HCT116 (cell line): ENCODE results near the gene CES5A. TPM values are rescaled to one million over a fixed set of nuclear protein-coding genes. Genes with fewer than 3 reads are reported as not detected.

Experiments
- ATAC-seq: fragments of 200-7000 bp; cut with Tn5 transposase; 2 replicates; pipeline ENCODE4 v1.9.1; 2020; ENCODE audit warnings: mild to moderate bottlenecking, moderate library complexity
- BruUV-seq: library from RNA; stranded (reverse); fragments of 400-500 nt; replicated peaks from 2 replicates; lab custom pipeline; 2021; lab: Mats Ljungman, UMichigan
- CTCF ChIA-PET: fragments of 300-600 bp; sonication (Branson Sonifier 250); formaldehyde crosslinking; loops from one replicate; lab custom pipeline; 2021; ENCODE audit warnings: antibody characterized with exemption; lab: Charles Lee
- POLR2A ChIA-PET: fragments of 300-600, 350-600 bp; sonication (Branson Sonifier 250); formaldehyde crosslinking; loops from one replicate; lab custom pipeline; 2021; ENCODE audit warnings: antibody characterized with exemption; lab: Charles Lee
- RAD21 ChIA-PET, 2 experiments: fragments of 300-600 bp; sonication (Branson Sonifier 250); formaldehyde crosslinking; loops; one replicate each; lab custom pipeline; 2023; ENCODE audit warnings: low total read pairs in 2 of 2; ENCODE audit not compliant: uncharacterized antibody in 2 of 2, unreplicated experiment in 2 of 2, low non-redundant PET in 1 of 2; lab: Charles Lee
- DNase-seq: peaks from one replicate; pipeline ENCODE4 v3.0.0-alpha.2; 2010; ENCODE audit warnings: low read depth, low spot score
- H2AFZ ChIP-seq: fragments of 200-600 bp; shearing (Covaris generic), sonication (generic); 2 replicates; pipeline ENCODE4 v1.6.1; 2017; ENCODE audit warnings: low read depth, mixed run types, mixed read lengths, antibody characterized with exemption, low read length; ENCODE audit not compliant: poor library complexity, severe bottlenecking
- H3K27ac ChIP-seq: 2 replicates; pipeline ENCODE4 v1.5.1; 2012; ENCODE audit warnings: low read depth, low read length
- H3K27me3 ChIP-seq: fragments of 200-600 bp; sonication (generic); 2 replicates; pipeline ENCODE4 v1.6.1; 2016; ENCODE audit warnings: mixed run types, low read length, mixed read lengths; ENCODE audit not compliant: insufficient read depth
- H3K36me3 ChIP-seq, 2 experiments: fragments of 200-500 bp in 1 of 2; fragments of 200-600 bp in 1 of 2; sonication (Bioruptor generic) in 1 of 2; sonication (generic) in 1 of 2; 2 replicates each; pipeline versions ENCODE4 v1.5.1 to v1.6.1; 2014 to 2016; ENCODE audit warnings: low read length in 2 of 2, inconsistent platforms in 1 of 2, mixed read lengths in 1 of 2, mixed run types in 1 of 2; ENCODE audit not compliant: insufficient read depth in 2 of 2, control insufficient read depth in 1 of 2
- H3K4me1 ChIP-seq, 2 experiments: fragments of 200-600 bp in 1 of 2; sonication (generic) in 1 of 2; 2 replicates each; pipeline versions ENCODE4 v1.5.1 to v1.6.1; 2012 to 2017; ENCODE audit warnings: low read length in 2 of 2, inconsistent platforms in 1 of 2, mild to moderate bottlenecking in 1 of 2, mixed read lengths in 1 of 2, mixed run types in 1 of 2, moderate library complexity in 1 of 2; ENCODE audit not compliant: insufficient read depth in 2 of 2, control insufficient read depth in 1 of 2
- H3K4me2 ChIP-seq: fragments of 200-600 bp; sonication (generic); 2 replicates; pipeline ENCODE4 v1.6.1; 2017; ENCODE audit warnings: mixed run types, low read length, mixed read lengths
- H3K4me3 ChIP-seq, 2 experiments: fragments of 200-600 bp in 1 of 2; sonication (generic) in 1 of 2; replicated peaks in 1 of 2; 2 replicates each; pipeline ENCODE4 v1.5.1; 2011 to 2016; ENCODE audit warnings: low read length in 2 of 2, control low read depth in 1 of 2, low read depth in 1 of 2, mild to moderate bottlenecking in 1 of 2, mixed read lengths in 1 of 2, mixed run types in 1 of 2
- H3K79me2 ChIP-seq: fragments of 200-600 bp; sonication (generic); 2 replicates; pipeline ENCODE4 v1.6.1; 2017; ENCODE audit warnings: mild to moderate bottlenecking, mixed run types, low read length, moderate library complexity, mixed read lengths; ENCODE audit not compliant: insufficient read depth
- H3K9ac ChIP-seq: fragments of 200-600 bp; sonication (generic); 2 replicates; pipeline ENCODE4 v1.6.1; 2016; ENCODE audit warnings: low read length, mixed read lengths
- H3K9me2 ChIP-seq: fragments of 200-600 bp; sonication (generic), shearing (Covaris generic); 2 replicates; pipeline ENCODE4 v1.6.1; 2017; ENCODE audit warnings: mixed run types, mild to moderate bottlenecking, moderate library complexity; ENCODE audit not compliant: insufficient read depth
- H3K9me3 ChIP-seq, 2 experiments: fragments of 200-500 bp in 1 of 2; fragments of 200-600 bp in 1 of 2; sonication (Bioruptor generic) in 1 of 2; sonication (generic) in 1 of 2; 2 replicates each; pipeline ENCODE4 v1.6.1; 2014 to 2017; ENCODE audit warnings: low read length in 2 of 2, mixed read lengths in 2 of 2, inconsistent platforms in 1 of 2, low read depth in 1 of 2, mild to moderate bottlenecking in 1 of 2, mixed run types in 1 of 2, moderate library complexity in 1 of 2; ENCODE audit not compliant: control insufficient read depth in 1 of 2, insufficient read depth in 1 of 2
- H4K20me1 ChIP-seq: fragments of 200-600 bp; sonication (generic), shearing (Covaris generic); 2 replicates; pipeline ENCODE4 v1.6.1; 2017; ENCODE audit warnings: mixed run types, mild to moderate bottlenecking, moderate library complexity; ENCODE audit not compliant: insufficient read depth
- CBX3 ChIP-seq: IDR thresholded peaks from 2 replicates; pipeline ENCODE4 v1.6.1; 2012; ENCODE audit warnings: low read depth
- ELF1 ChIP-seq: IDR thresholded peaks from 2 replicates; pipeline ENCODE4 v1.6.1; 2012; ENCODE audit warnings: low read depth, borderline replicate concordance
- EZH2 ChIP-seq: fragments of 200-600 bp; sonication (generic); IDR thresholded peaks from 2 replicates; pipeline ENCODE4 v1.6.1; 2017; ENCODE audit warnings: antibody characterized with exemption, mixed run types
- EZH2phosphoT487 ChIP-seq: fragments of 200-600 bp; IDR thresholded peaks from 2 replicates; pipeline ENCODE4 v1.6.1; 2018; ENCODE audit warnings: antibody characterized with exemption, borderline replicate concordance
- FOSL1 ChIP-seq: IDR thresholded peaks from 2 replicates; pipeline ENCODE4 v1.6.1; 2012; ENCODE audit warnings: low read depth
- POLR2A ChIP-seq: IDR thresholded peaks from 2 replicates; pipeline ENCODE4 v1.7.0; 2011; ENCODE audit warnings: borderline replicate concordance; ENCODE audit not compliant: insufficient read depth, insufficient read length; ENCODE audit errors: extremely low read depth
- POLR2AphosphoS5 ChIP-seq: IDR thresholded peaks from 2 replicates; pipeline ENCODE4 v1.6.1; 2011; ENCODE audit warnings: mild to moderate bottlenecking, low read depth, low read length, moderate library complexity
- RAD21 ChIP-seq: IDR thresholded peaks from 2 replicates; pipeline ENCODE4 v1.6.1; 2012; ENCODE audit warnings: low read depth, mild to moderate bottlenecking
- SIN3A ChIP-seq: IDR thresholded peaks from 2 replicates; pipeline ENCODE4 v1.6.1; 2012; ENCODE audit warnings: low read depth
- SP1 ChIP-seq: IDR thresholded peaks from 2 replicates; pipeline ENCODE4 v1.6.1; 2012; ENCODE audit warnings: low read depth
- SRF ChIP-seq: IDR thresholded peaks from 2 replicates; pipeline ENCODE4 v1.6.1; 2012; ENCODE audit warnings: low read depth
- ZFX ChIP-seq: fragments of 450-650 bp; IDR thresholded peaks from 2 replicates; pipeline ENCODE4 v1.6.1; 2017
- ZNF274 ChIP-seq: fragments of 200-500 bp; sonication (Bioruptor generic); IDR thresholded peaks from 2 replicates; pipeline ENCODE4 v1.6.1; 2014; ENCODE audit warnings: mild to moderate bottlenecking, low read depth, low read length, inconsistent platforms
- intact Hi-C: fragments of 100-400 bp; cut with micrococcal nuclease; formaldehyde crosslinking; loops from 2 replicates; pipeline ENCODE4 v1.10.0; 2022
- total RNA-seq: library from RNA; stranded (reverse); gene quantifications from one replicate; pipeline ENCODE4 v1.2.1, GENCODE V29; 2021; ENCODE audit not compliant: unreplicated experiment
- TF ChIP-seq, protein P1 (sequence below): IDR thresholded peaks from 2 replicates; pipeline ENCODE4 v1.6.1; 2011; ENCODE audit warnings: mild to moderate bottlenecking, low read length, moderate library complexity; ENCODE audit not compliant: insufficient replicate concordance; ENCODE audit errors: extremely low read depth
- TF ChIP-seq, protein P2 (sequence below): IDR thresholded peaks from 2 replicates; pipeline ENCODE4 v1.6.1; 2012

Gene CES5A
- total RNA-seq, 1 experiment from 2014 or later = not detected

DNA sequence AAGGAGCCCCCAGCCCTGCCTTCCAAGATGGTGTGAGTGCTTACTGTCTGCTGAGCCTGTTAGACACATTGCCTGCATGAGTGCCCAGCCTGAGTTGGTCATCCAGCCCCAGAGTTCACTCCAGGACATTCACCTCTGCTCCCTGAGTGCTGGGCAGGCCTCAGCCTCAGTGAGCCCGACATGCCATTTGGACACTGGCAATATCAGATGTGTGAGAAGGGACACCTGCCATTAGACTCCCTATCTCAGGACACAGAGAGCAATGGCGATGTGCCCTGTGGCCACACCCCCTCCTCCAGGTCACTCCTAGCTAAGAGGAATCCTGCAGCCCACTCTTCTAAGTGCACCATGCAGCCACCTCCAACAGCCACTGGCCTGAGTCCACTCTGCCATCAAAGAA is 34.7 kb upstream of the CES5A start:
- Histone ChIP-seq H3K4me2 (no peak overlapping the region), H3K4me1 (no peaks in the 10 kb centered on the region), H3K27me3 (peaks cover 61% of the 10 kb centered on the region), H3K4me3 (no peak overlapping the region), H3K79me2 (no peaks in the 10 kb centered on the region), H3K9me2 (no peaks in the 10 kb centered on the region), H3K9me3 (no peaks in the 10 kb centered on the region), H2AFZ (no peak overlapping the region), H4K20me1 (no peaks in the 10 kb centered on the region), H3K27ac (no peak overlapping the region), H3K9ac (no peak overlapping the region), H3K36me3 (no peaks in the 10 kb centered on the region)
- RAD21 ChIA-PET = no interaction called here
- CTCF ChIA-PET = no interaction called here
- no peak for TF ChIP-seq SRF
- no peak for TF ChIP-seq FOSL1
- TF ChIP-seq, protein P1, sequence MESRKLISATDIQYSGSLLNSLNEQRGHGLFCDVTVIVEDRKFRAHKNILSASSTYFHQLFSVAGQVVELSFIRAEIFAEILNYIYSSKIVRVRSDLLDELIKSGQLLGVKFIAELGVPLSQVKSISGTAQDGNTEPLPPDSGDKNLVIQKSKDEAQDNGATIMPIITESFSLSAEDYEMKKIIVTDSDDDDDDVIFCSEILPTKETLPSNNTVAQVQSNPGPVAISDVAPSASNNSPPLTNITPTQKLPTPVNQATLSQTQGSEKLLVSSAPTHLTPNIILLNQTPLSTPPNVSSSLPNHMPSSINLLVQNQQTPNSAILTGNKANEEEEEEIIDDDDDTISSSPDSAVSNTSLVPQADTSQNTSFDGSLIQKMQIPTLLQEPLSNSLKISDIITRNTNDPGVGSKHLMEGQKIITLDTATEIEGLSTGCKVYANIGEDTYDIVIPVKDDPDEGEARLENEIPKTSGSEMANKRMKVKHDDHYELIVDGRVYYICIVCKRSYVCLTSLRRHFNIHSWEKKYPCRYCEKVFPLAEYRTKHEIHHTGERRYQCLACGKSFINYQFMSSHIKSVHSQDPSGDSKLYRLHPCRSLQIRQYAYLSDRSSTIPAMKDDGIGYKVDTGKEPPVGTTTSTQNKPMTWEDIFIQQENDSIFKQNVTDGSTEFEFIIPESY = no peak
- TF ChIP-seq, protein P2, sequence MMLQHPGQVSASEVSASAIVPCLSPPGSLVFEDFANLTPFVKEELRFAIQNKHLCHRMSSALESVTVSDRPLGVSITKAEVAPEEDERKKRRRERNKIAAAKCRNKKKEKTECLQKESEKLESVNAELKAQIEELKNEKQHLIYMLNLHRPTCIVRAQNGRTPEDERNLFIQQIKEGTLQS = no peak
- no peak for TF ChIP-seq POLR2A
- TF ChIP-seq ELF1 = no peak
- TF ChIP-seq EZH2phosphoT487 = no peak
- no peak for TF ChIP-seq EZH2
- TF ChIP-seq ZNF274 = no peak
- no peak for TF ChIP-seq SIN3A
- TF ChIP-seq CBX3 = no peak
- TF ChIP-seq RAD21 = no peak
- TF ChIP-seq SP1 = no peak
- TF ChIP-seq ZFX = no peak
- no peak for TF ChIP-seq POLR2AphosphoS5
- POLR2A ChIA-PET = no interaction called here
- intact Hi-C loops = no loop called here
- DNase-seq (no peak), ATAC-seq (no peak)
- BruUV-seq = no TSS peak
